CD4-positive, CD25-positive, alpha-beta regulatory T cell (primary cell): ENCODE data around the gene ASIC2. TPM values are rescaled to one million over a fixed set of nuclear protein-coding genes. Genes with fewer than 3 reads are reported as not detected.

ENCODE experiments used
- ATAC-seq, 2 donors: fragments of 150-1000 bp; cut with Tn5 transposase; one replicate each; pipeline ENCODE4 v1.10.0; 2021; ENCODE audit warnings: low read depth in 2 of 2, moderate number of reproducible peaks in 2 of 2, moderate library complexity in 1 of 2
- DNase-seq, 3 donors: peaks; one replicate each; pipeline versions ENCODE4 v3.0.0 to v3.0.0-alpha.2; 2012 to 2022; ENCODE audit warnings: mixed read lengths in 1 of 3
- H3K27ac ChIP-seq: one replicate; pipeline ENCODE4 v1.7.0; 2013; ENCODE audit warnings: mild to moderate bottlenecking, low read length; ENCODE audit not compliant: insufficient read depth, poor library complexity, severe bottlenecking
- H3K27me3 ChIP-seq: one replicate; pipeline ENCODE4 v1.7.0; 2013; ENCODE audit warnings: low read length; ENCODE audit not compliant: control insufficient read depth, insufficient read depth
- H3K36me3 ChIP-seq: one replicate; pipeline ENCODE4 v1.7.0; 2013; ENCODE audit warnings: mild to moderate bottlenecking, low read length, moderate library complexity; ENCODE audit not compliant: control insufficient read depth, insufficient read depth
- H3K4me1 ChIP-seq: 2 replicates; pipeline ENCODE4 v1.7.0; 2013; ENCODE audit warnings: mild to moderate bottlenecking, low read length; ENCODE audit not compliant: insufficient read depth, control insufficient read depth, poor library complexity, severe bottlenecking
- H3K4me3 ChIP-seq: one replicate; pipeline ENCODE4 v1.7.0; 2013; ENCODE audit warnings: low read depth, mild to moderate bottlenecking, low read length, moderate library complexity
- H3K9me3 ChIP-seq, 2 experiments: 1 replicate in 1 of 2; 2 replicates in 1 of 2; pipeline ENCODE4 v1.7.0; 2013; ENCODE audit warnings: low read length in 2 of 2, mild to moderate bottlenecking in 1 of 2, moderate library complexity in 1 of 2; ENCODE audit not compliant: control insufficient read depth in 2 of 2
- H3K27ac Mint-ChIP-seq, 3 donors: one replicate each; pipeline ENCODE4 v1.8.0; 2020 to 2022; ENCODE audit warnings: mild to moderate bottlenecking in 3 of 3, mixed read lengths in 3 of 3, moderate library complexity in 2 of 3
- H3K27me3 Mint-ChIP-seq: one replicate; pipeline ENCODE4 v1.8.0; 2022; ENCODE audit warnings: mild to moderate bottlenecking, mixed read lengths
- H3K36me3 Mint-ChIP-seq: one replicate; pipeline ENCODE4 v1.8.0; 2020; ENCODE audit warnings: mixed read lengths
- H3K4me1 Mint-ChIP-seq, 4 donors: one replicate each; pipeline ENCODE4 v1.8.0; 2020 to 2022; ENCODE audit warnings: mixed read lengths in 4 of 4, mild to moderate bottlenecking in 1 of 4
- H3K4me3 Mint-ChIP-seq, 4 donors: one replicate each; pipeline ENCODE4 v1.8.0; 2020 to 2022; ENCODE audit warnings: mild to moderate bottlenecking in 4 of 4, mixed read lengths in 4 of 4, moderate library complexity in 3 of 4
- H3K9me3 Mint-ChIP-seq, 7 donors: one replicate each; pipeline ENCODE4 v1.8.0; 2020 to 2022; ENCODE audit warnings: mixed read lengths in 7 of 7, mild to moderate bottlenecking in 3 of 7, moderate library complexity in 2 of 7
- polyA plus RNA-seq, 4 donors: library from polyadenylated mRNA; unstranded; fragments of 300-500 nt; fragmentation: Illumina TruSeq; gene quantifications; one replicate each; pipeline ENCODE4 v1.2.3, GENCODE V29; 2021
- total RNA-seq: library from RNA; stranded (reverse); gene quantifications from one replicate; pipeline ENCODE4 v1.2.3, GENCODE V29; 2022

The ASIC2 gene
- total and polyA plus RNA-seq, 5 donors from 2014 or later, result not detected

DNA sequence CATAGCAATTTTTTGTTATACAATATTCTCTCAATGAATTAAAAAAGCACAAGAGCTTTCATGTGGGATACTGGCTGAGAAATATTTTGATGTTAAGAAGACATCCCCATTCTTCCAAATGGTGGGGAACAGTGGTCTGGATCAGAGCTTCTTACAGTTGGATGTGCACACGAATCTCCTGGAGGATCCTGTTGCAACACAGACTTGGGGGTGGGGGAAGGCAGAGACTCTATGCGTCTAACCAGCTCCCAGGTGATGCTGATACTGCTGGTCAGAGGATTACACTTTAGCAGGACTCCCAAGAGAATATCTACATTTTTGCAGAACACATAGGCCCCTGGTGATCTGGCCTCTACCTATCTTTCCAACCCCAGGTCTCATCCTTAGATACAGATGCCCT, 193.2 kb downstream of the ASIC2 start:
- H3K27me3 Mint-ChIP-seq, result peaks cover 13% of the 10 kb centered on the region
- no peaks in the 10 kb centered on the region for H3K36me3 Mint-ChIP-seq
- Histone ChIP-seq H3K9me3 (no peaks in the 10 kb centered on the region), H3K27me3 (no peaks in the 10 kb centered on the region), H3K4me3 (no peak overlapping the region), H3K27ac (no peak overlapping the region), H3K36me3 (no peaks in the 10 kb centered on the region), H3K4me1 (no peaks in the 10 kb centered on the region)
- H3K27ac Mint-ChIP-seq, result no peak overlapping the region
- H3K4me1 Mint-ChIP-seq, result no peaks in the 10 kb centered on the region
- ATAC-seq, result no peak
- H3K9me3 Mint-ChIP-seq, result peaks cover 0 to 2% (median 0%) of the 10 kb centered on the region in 7 donors
- DNase-seq, result no peak
- no peak overlapping the region for H3K4me3 Mint-ChIP-seq

DNA sequence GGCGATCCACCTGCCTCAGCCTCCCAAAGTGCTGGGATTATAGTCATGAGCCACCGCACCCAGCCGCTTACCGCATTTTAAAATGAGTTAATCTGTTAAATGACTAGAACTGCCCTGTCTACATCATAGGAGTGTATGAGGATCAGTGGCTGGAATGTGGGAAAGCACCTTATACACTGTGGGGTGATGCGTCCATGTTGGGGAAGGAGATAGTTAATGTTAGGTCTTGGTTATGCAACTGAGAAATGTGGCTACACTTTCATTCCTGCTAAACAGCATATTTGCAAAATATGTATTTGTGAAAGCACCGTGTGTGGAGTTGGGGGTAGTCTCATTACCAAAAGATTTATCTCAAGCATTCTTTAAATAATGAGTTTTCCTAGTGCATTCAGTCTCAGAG, 193.8 kb downstream of the ASIC2 start:
- ATAC-seq, result no peak
- Mint-ChIP-seq H3K4me3 (no peak overlapping the region), H3K9me3 (peaks cover 0 to 2% (median 0%) of the 10 kb centered on the region in 7 donors), H3K36me3 (no peaks in the 10 kb centered on the region), H3K27ac (no peak overlapping the region), H3K4me1 (no peaks in the 10 kb centered on the region), H3K27me3 (peaks cover 13% of the 10 kb centered on the region)
- H3K9me3 ChIP-seq, result no peaks in the 10 kb centered on the region
- H3K27ac ChIP-seq, result no peak overlapping the region
- H3K27me3 ChIP-seq, result no peaks in the 10 kb centered on the region
- H3K4me3 ChIP-seq, result no peak overlapping the region
- no peaks in the 10 kb centered on the region for H3K36me3 ChIP-seq
- H3K4me1 ChIP-seq, result no peaks in the 10 kb centered on the region
- no peak for DNase-seq

DNA sequence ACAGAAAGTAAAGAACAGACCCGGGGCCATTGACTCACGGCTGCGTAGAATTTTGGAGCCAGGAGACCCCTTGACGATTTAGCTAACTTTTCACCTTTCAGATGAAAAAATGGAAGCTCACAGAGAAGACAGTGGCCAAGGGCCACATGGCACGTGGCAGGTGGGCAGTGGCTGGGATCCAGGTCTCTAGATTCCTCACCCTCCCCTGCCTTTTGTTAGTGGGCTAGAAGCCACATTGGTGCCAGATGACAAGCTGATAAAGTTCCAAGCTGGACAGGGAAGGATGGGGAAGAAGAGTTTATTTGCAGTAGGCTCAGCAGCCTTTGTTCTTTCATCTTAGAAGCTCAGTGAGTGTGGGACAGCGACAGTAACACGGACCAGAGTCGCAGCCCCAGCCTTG, 195.7 kb downstream of the ASIC2 start:
- no peak for ATAC-seq
- peaks cover 13% of the 10 kb centered on the region for H3K27me3 Mint-ChIP-seq
- Histone ChIP-seq H3K27me3 (peaks cover 4% of the 10 kb centered on the region), H3K27ac (no peak overlapping the region), H3K36me3 (no peaks in the 10 kb centered on the region), H3K4me1 (no peaks in the 10 kb centered on the region), H3K4me3 (no peak overlapping the region), H3K9me3 (no peaks in the 10 kb centered on the region)
- no peak overlapping the region for H3K4me3 Mint-ChIP-seq
- peaks cover 0 to 2% (median 0%) of the 10 kb centered on the region in 7 donors for H3K9me3 Mint-ChIP-seq
- no peak overlapping the region for H3K27ac Mint-ChIP-seq
- no peaks in the 10 kb centered on the region for H3K36me3 Mint-ChIP-seq
- no peak for DNase-seq
- no peaks in the 10 kb centered on the region for H3K4me1 Mint-ChIP-seq

DNA sequence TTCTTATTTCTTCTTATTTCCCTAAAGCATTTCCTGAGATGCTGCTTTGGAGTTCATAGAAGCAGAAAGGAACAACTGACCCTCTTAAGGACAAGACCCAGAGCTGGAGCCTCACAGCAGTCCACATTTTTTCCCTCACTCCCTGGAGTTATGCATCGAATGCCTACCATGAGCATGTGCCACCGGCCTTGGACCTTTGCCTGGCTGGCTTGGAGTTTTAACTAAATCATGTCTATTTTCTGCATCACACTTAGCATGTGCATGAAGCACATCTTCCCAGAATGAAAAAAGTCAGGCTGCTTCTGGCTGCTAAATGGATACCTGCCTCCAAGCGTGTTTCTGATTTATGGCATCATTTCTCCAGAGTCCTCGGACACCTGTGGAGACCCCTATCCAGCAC, 196.9 kb downstream of the ASIC2 start:
- Histone ChIP-seq H3K36me3 (no peaks in the 10 kb centered on the region), H3K9me3 (no peaks in the 10 kb centered on the region), H3K4me3 (no peak overlapping the region), H3K27ac (no peak overlapping the region), H3K4me1 (no peaks in the 10 kb centered on the region), H3K27me3 (peaks cover 4% of the 10 kb centered on the region)
- DNase-seq (no peak), ATAC-seq (no peak)
- Mint-ChIP-seq H3K4me3 (no peak overlapping the region), H3K36me3 (no peaks in the 10 kb centered on the region), H3K9me3 (peaks cover 0 to 2% (median 0%) of the 10 kb centered on the region in 7 donors), H3K27ac (no peak overlapping the region), H3K27me3 (peaks cover 13% of the 10 kb centered on the region), H3K4me1 (no peaks in the 10 kb centered on the region)

DNA sequence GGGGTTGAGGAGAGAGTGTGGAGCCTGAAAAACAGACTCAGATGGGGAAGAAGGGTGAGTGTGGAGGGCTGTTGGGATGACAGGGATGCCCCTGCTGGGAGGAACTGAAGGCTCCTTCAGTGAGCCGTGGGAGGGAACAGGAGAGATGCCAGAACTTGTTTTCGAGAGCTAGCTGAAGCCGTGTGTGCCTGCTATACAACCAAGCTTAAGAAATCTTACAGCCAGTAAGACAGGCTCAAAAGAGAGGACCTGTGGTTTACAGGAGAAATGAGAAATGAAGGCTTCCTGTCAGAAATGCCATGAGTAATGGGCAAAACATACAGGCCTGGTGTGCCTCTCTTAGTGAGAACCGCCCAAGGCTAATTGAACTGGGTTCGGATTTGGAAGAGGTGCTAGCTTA, 201.8 kb downstream of the ASIC2 start:
- ATAC-seq (no peak), DNase-seq (no peak)
- H3K4me1 Mint-ChIP-seq, result no peaks in the 10 kb centered on the region
- H3K9me3 ChIP-seq, result no peaks in the 10 kb centered on the region
- peaks cover 4% of the 10 kb centered on the region for H3K27me3 ChIP-seq
- H3K27ac ChIP-seq, result no peak overlapping the region
- no peak overlapping the region for H3K27ac Mint-ChIP-seq
- no peaks in the 10 kb centered on the region for H3K36me3 Mint-ChIP-seq
- H3K27me3 Mint-ChIP-seq, result peaks cover 4% of the 10 kb centered on the region
- H3K4me1 ChIP-seq, result no peaks in the 10 kb centered on the region
- H3K36me3 ChIP-seq, result no peaks in the 10 kb centered on the region
- H3K9me3 Mint-ChIP-seq, result peaks cover 0 to 3% (median 0%) of the 10 kb centered on the region in 7 donors
- no peak overlapping the region for H3K4me3 ChIP-seq
- no peak overlapping the region for H3K4me3 Mint-ChIP-seq

DNA sequence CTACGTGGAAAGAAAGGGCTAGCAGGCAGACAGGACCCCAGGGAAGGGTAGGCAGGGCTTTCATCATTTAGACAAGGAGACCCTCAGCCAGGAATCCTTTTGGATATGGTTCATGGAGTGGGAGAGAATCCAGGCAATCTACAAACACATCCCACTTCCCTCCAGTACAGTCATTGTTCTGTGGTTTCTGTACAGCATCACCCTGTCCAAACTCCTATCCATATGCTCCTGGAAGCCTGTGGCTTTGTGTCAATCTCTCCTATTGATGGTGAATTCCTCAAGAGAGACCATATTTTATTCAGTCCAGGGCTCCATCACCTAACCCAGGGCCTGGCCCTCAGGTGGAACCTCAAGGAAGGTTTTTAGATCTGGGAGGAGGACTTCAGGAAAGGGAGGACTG, 202.3 kb downstream of the ASIC2 start:
- Mint-ChIP-seq H3K9me3 (peaks cover 0 to 3% (median 0%) of the 10 kb centered on the region in 7 donors), H3K36me3 (no peaks in the 10 kb centered on the region), H3K27ac (no peak overlapping the region), H3K4me3 (no peak overlapping the region), H3K27me3 (peaks cover 4% of the 10 kb centered on the region), H3K4me1 (no peaks in the 10 kb centered on the region)
- no peak overlapping the region for H3K27ac ChIP-seq
- H3K4me1 ChIP-seq, result no peaks in the 10 kb centered on the region
- no peak for DNase-seq
- H3K36me3 ChIP-seq, result no peaks in the 10 kb centered on the region
- peaks cover 4% of the 10 kb centered on the region for H3K27me3 ChIP-seq
- H3K4me3 ChIP-seq, result no peak overlapping the region
- no peaks in the 10 kb centered on the region for H3K9me3 ChIP-seq
- ATAC-seq, result no peak

DNA sequence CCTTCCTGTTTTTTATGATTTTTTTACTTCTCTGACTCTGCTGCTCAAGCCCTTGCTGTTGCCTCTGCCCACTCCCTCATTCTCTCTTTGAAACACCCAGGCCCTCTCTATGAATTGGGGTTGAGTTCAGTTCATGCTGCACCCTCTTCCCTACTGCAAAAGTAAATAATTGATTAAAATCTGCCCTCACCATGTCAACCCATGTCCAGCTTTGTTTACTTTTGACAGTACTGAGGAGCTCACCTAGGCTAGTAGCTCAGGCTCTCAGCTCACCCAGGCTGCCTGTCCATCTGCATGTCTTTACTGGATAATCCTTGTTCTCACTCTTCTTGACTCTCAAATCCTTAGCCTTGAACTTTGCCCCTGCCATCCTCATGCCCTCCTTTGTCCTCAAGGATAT, 206.2 kb downstream of the ASIC2 start:
- H3K4me3 ChIP-seq, result no peak overlapping the region
- H3K4me3 Mint-ChIP-seq, result no peak overlapping the region
- H3K9me3 Mint-ChIP-seq, result peaks cover 0 to 3% (median 0%) of the 10 kb centered on the region in 7 donors
- ATAC-seq (no peak), DNase-seq (no peak)
- no peaks in the 10 kb centered on the region for H3K4me1 ChIP-seq
- no peaks in the 10 kb centered on the region for H3K9me3 ChIP-seq
- no peak overlapping the region for H3K27ac ChIP-seq
- H3K36me3 ChIP-seq, result no peaks in the 10 kb centered on the region
- H3K27ac Mint-ChIP-seq, result no peak overlapping the region
- H3K36me3 Mint-ChIP-seq, result no peaks in the 10 kb centered on the region
- H3K27me3 Mint-ChIP-seq, result peaks cover 18% of the 10 kb centered on the region
- no peaks in the 10 kb centered on the region for H3K4me1 Mint-ChIP-seq
- peaks cover under 1% of the 10 kb centered on the region for H3K27me3 ChIP-seq

DNA sequence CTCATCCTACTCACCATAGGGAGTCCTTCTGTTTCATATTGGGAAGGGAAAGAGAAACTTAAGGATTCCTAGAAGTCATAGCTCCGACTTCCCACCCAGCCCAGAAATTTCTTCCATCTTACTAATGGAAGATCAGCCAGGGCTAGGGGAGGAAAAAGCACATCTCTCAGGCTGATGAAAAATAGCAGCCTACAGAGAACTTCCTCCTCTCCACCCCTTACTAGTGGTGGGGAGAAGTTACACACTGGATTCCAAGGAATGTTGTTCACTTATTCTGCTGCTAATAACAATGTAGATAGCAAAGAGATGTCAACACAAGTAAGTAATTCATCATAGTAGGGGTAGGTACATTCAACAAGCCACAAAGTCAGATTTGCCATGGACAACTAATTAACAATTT, 207.1 kb downstream of the ASIC2 start:
- DNase-seq (no peak), ATAC-seq (no peak)
- Mint-ChIP-seq H3K4me3 (no peak overlapping the region), H3K4me1 (no peaks in the 10 kb centered on the region), H3K9me3 (peaks cover 0 to 3% (median 0%) of the 10 kb centered on the region in 7 donors), H3K36me3 (no peaks in the 10 kb centered on the region), H3K27ac (no peak overlapping the region), H3K27me3 (peaks cover 18% of the 10 kb centered on the region)
- H3K4me1 ChIP-seq, result no peaks in the 10 kb centered on the region
- no peak overlapping the region for H3K27ac ChIP-seq
- peaks cover 4% of the 10 kb centered on the region for H3K27me3 ChIP-seq
- H3K4me3 ChIP-seq, result no peak overlapping the region
- no peaks in the 10 kb centered on the region for H3K9me3 ChIP-seq
- H3K36me3 ChIP-seq, result no peaks in the 10 kb centered on the region
